Measurements from ENCODE around the gene RMI2.

Gene RMI2

GRCh38 chr16:11386791-11387546 is 41.7 kb downstream of the RMI2 start:
- DNase-seq = no peak

GRCh38 chr16:11389083-11389482 is 43.8 kb downstream of the RMI2 start:
- no peak for DNase-seq

GRCh38 chr16:11389631-11390565 is 44.6 kb downstream of the RMI2 start:
- no peak for DNase-seq

- no peak for DNase-seq
Observed at GRCh38 chr16:11390573-11391495, 45.6 kb downstream of the RMI2 start.

GRCh38 chr16:11391576-11391975 is 46.3 kb downstream of the RMI2 start:
- peak; percentile 52 for DNase-seq

GRCh38 chr16:11392041-11392581 is 46.9 kb downstream of the RMI2 start:
- DNase-seq = no peak

- DNase-seq = no peak
Observed at GRCh38 chr16:11393366-11393765, 48.1 kb downstream of the RMI2 start.

- no peak for DNase-seq
Observed at GRCh38 chr16:11393861-11394592, 48.8 kb downstream of the RMI2 start.

- DNase-seq = no peak
Observed at GRCh38 chr16:11394593-11394960, 49.3 kb downstream of the RMI2 start.

- no peak for DNase-seq
Observed at GRCh38 chr16:11395008-11395948, 50.0 kb downstream of the RMI2 start.

GRCh38 chr16:11395949-11396240 is 50.6 kb downstream of the RMI2 start:
- DNase-seq = no peak

GRCh38 chr16:11396241-11397048 is 51.2 kb downstream of the RMI2 start:
- peak; percentile 38 for DNase-seq

GRCh38 chr16:11398136-11398535 is 52.9 kb downstream of the RMI2 start:
- no peak for DNase-seq

- DNase-seq = no peak
Observed at GRCh38 chr16:11398851-11399250, 53.6 kb downstream of the RMI2 start.

GRCh38 chr16:11399261-11399831 is 54.1 kb downstream of the RMI2 start:
- DNase-seq = no peak

- DNase-seq = no peak
Observed at GRCh38 chr16:11400076-11400475, 54.8 kb downstream of the RMI2 start.
